ENCODE measurements around the gene TRIM47. TPM values are rescaled to one million over a fixed set of nuclear protein-coding genes. Genes with fewer than 3 reads are reported as not detected.

Gene TRIM47
- total and polyA plus RNA-seq, 2 of the 13 experiments (the other 11 are each of a cell fraction or from before 2014, with no cell fraction given), result 33.5 to 82.0 TPM

GRCh38 chr17:75846692-75847613 lies 31.4 kb downstream of the TRIM47 start (continued):
- TF ChIP-seq THAP9 (CRISPR knock-in tag; IDR thresholded peaks at IDR 0.05; ENCODE audit: borderline replicate concordance) (no peak), ZNF747 (CRISPR knock-in tag; IDR thresholded peaks at IDR 0.05; ENCODE audit: borderline replicate concordance) (peak; percentile 98), BRF2 (CRISPR knock-in tag; IDR thresholded peaks at IDR 0.05) (no peak; the same call in 1 of the 2 replicates), CEBPG (CRISPR knock-in tag; IDR thresholded peaks at IDR 0.05) (peak; percentile 28; the same call in 1 of the 2 replicates), SYNCRIP (IDR thresholded peaks at IDR 0.05; ENCODE audit: insufficient read depth, low read depth, low read length) (no peak), ZNF121 (CRISPR knock-in tag; IDR thresholded peaks at IDR 0.05) (peak; percentile 60), CHD2 (IDR thresholded peaks at IDR 0.05; ENCODE audit: low read depth, low read length) (0 out of 2 replicates have a peak, but pooled peaks have one; percentile 17), JUNB (CRISPR knock-in tag; IDR thresholded peaks at IDR 0.05; ENCODE audit: borderline replicate concordance) (no peak; the same call in 1 of the 2 replicates), EP300 (IDR thresholded peaks at IDR 0.05; ENCODE audit: low read depth in 2 of 2, low read length in 2 of 2) (peak; percentile 63 to 86; a peak in 3 of 4 replicates), EP300 (CRISPR knock-in tag; IDR thresholded peaks at IDR 0.05; ENCODE audit: borderline replicate concordance) (peak; percentile 88), FLYWCH1 (CRISPR knock-in tag; IDR thresholded peaks at IDR 0.05) (peak; percentile 70; the same call in 1 of the 2 replicates), MTF2 (CRISPR knock-in tag; IDR thresholded peaks at IDR 0.05; ENCODE audit: borderline replicate concordance) (no peak), SMAD3 (CRISPR knock-in tag; IDR thresholded peaks at IDR 0.05) (peak; percentile 77; the same call in 1 of the 2 replicates), AKAP8 (CRISPR knock-in tag; IDR thresholded peaks at IDR 0.05) (peak; percentile 89), GPBP1L1 (CRISPR knock-in tag; IDR thresholded peaks at IDR 0.05) (no peak), ATF1 (CRISPR knock-in tag; IDR thresholded peaks at IDR 0.05) (no peak), E2F5 (CRISPR knock-in tag; conservative IDR thresholded peaks at IDR 0.05) (no peak; the same call in 1 of the 2 replicates), ZNF280B (CRISPR knock-in tag; IDR thresholded peaks at IDR 0.05; ENCODE audit: borderline replicate concordance) (peak; percentile 97), TOE1 (CRISPR knock-in tag; IDR thresholded peaks at IDR 0.05) (0 out of 2 replicates have a peak, but pooled peaks have one; percentile 53), ISL2 (CRISPR knock-in tag; IDR thresholded peaks at IDR 0.05) (0 out of 2 replicates have a peak, but pooled peaks have one; percentile 65)

All from HepG2 (cell line).